Activated CD4-positive, alpha-beta T cell treated with anti-CD3 and anti-CD28 coated beads, Interleukin-2, amount 50 U/mL, for 16 hours (primary cell): Measurements from ENCODE around the gene BAZ1A.

Experiments used
- DNase-seq: peaks from one replicate; pipeline ENCODE4 v3.0.0-alpha.2; 2020

Gene BAZ1A

GRCh38 chr14:34715127-34715863 is 159.9 kb downstream of the BAZ1A start:
- no peak for DNase-seq

DNA sequence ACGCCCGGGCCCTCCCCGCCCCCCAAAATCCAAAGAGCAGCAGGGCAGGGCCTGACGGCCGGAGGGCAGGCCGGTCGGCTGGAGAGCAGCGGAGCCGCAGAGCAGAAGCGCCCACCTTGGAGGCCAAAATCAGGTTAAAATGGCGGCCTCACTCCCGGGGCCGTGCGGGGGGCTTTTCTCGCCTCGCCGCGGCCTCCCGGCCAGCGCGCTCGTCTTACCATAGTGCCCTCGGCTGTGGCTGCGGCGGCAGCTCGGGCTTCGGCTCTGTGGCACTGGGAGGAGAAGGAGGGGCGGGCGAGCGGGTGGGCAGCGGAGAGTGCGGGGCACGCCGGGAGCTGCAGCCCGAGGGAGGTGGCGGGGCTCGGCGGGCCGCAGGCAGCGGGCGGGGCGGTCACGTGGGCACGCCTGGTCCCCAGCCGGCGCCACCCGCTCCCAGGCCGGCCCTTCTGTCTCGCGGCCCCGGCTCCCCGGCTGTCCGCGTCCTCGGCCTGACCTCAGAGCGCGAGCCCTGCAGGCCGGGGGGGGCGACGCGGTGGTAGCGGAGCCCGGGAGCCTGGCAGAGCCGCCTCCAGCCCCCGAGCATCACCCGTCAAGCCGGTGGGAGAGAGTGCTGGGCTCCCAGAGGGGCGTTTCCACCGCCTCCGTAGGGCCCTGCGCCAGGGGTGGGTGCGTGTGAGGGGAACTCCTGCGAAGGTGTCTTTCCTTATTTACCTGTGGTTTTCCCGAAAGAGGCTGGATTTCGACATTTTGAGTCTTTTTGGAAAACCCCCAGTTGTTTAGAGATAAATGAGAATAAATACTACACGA is 160.6 kb downstream of the BAZ1A start, which contains the start of gene CFL2:
Gene CFL2 (minus strand): TSS at position 274 of the 807 bp plus-strand sequence. CDS start 53 bp downstream, at position 221.
- DNase-seq = peak; percentile 76

- DNase-seq = peak; percentile 14
Observed at GRCh38 chr14:34713681-34714319, 161.4 kb downstream of the BAZ1A start.

- DNase-seq = no peak
Observed at GRCh38 chr14:34713122-34713680, 162.0 kb downstream of the BAZ1A start.

DNA sequence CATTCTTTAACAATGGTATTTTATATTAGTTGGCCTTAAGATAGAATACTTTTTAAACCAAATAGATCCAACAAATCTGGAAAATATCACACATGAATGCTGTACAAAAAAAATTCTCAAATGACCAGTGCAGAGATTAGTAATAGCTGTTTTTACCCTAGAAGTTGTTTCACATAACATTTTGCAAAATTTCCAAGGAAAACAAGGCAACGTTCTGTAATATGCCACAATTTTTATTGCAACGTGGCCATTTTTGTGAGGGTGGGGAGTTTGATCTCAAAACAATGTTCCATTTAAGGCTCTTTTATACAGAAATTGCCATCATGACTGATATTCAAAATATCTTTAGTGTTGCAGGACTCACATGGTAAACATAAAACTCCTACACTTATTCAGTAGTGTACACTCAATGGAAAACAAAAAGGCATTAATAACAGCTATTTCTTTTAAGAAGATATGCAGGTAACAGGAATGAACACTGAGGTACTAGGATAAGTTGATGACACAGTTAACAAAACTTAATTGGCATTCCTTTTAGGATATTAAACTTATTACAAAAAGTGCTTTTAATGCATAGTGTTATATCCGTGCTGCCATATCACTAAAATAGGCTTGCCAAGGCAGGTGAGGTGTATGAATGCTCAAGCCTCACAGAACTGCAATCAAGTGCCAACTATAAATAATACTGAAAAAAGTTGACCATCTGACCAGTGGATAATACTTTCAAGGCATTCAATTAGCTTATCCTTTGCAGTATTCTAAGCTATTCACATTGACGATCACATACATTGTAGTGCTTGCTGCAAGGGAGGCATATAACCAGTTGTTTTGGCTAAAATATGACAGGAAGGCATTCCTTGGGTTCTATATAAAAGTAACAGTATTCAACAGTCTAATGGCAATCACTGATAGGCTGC is 163.1 kb downstream of the BAZ1A start:
- no peak for DNase-seq

DNA sequence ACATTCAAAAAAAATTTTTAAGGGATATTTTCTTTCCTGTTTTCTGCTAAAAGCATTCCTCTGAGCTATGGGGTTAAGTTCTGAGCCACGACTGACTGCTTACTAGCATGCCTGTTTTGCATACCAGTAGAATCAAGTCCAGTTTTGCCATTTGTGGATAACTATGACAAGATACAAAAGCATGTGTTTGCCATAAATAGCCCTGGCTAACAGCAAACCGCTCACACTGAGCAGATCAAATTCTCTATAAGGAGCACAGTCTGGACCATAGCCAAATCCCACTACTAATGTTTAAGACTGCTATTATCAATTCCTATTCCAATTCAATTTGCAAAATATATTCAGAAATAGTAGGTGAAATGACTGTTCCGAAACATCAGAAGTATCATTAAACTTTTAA is 164.0 kb downstream of the BAZ1A start:
- DNase-seq = peak; percentile 3

GRCh38 chr14:34710744-34711143 is 164.4 kb downstream of the BAZ1A start:
- no peak for DNase-seq

GRCh38 chr14:34710006-34710405 is 165.2 kb downstream of the BAZ1A start:
- no peak for DNase-seq

GRCh38 chr14:34707722-34708121 is 167.4 kb downstream of the BAZ1A start:
- no peak for DNase-seq
